NCI-H146 treated with DMSO at 0.1 percent for 48 hours (cell line): Measurements from ENCODE around the gene FAM240A.
A peak's percentile ranks its signal among the peaks of the same experiment; 100 is the strongest.
"Not testable (repeated sequence)": the region's sequence is repeated elsewhere in the genome, so short reads cannot be mapped to it uniquely, and the experiment has no call there.

Experiments
- DNase-seq: peaks from one replicate; lab custom pipeline; 2025; ENCODE audit not compliant: unreplicated experiment; lab: John Stamatoyannopoulos, UW

Gene FAM240A

GRCh38 chr3:46612324-46612723, at the start of gene FAM240A:
Gene FAM240A, plus strand, starts transcription at chr3:46612525. Its CDS starts 159 bp downstream, at chr3:46612684.
- DNase-seq = no peak

GRCh38 chr3:46564190-46565021, 47.9 kb upstream of the FAM240A start:
- no peak for DNase-seq

- no peak for DNase-seq
Measured at GRCh38 chr3:46565077-46565476, 47.2 kb upstream of the FAM240A start.

- no peak for DNase-seq
Measured at GRCh38 chr3:46565607-46566039, 46.7 kb upstream of the FAM240A start.

GRCh38 chr3:46566040-46566641, 46.2 kb upstream of the FAM240A start, which contains the start of gene LRRC2:
Gene LRRC2, minus strand, starts transcription at chr3:46566302. Its CDS starts 14,711 bp downstream, at chr3:46551591.
- no peak for DNase-seq

GRCh38 chr3:46571684-46572083, 40.6 kb upstream of the FAM240A start:
- DNase-seq = no peak

- DNase-seq = no peak
Measured at GRCh38 chr3:46573701-46574100, 38.6 kb upstream of the FAM240A start.

GRCh38 chr3:46574243-46574646, 38.1 kb upstream of the FAM240A start:
- peak; percentile 47 for DNase-seq

GRCh38 chr3:46574881-46575576, 37.3 kb upstream of the FAM240A start:
- DNase-seq = no peak

GRCh38 chr3:46575577-46576222, 36.6 kb upstream of the FAM240A start:
- DNase-seq = no peak

- no peak for DNase-seq
Measured at GRCh38 chr3:46576386-46576785, 35.9 kb upstream of the FAM240A start.

GRCh38 chr3:46576879-46577278, 35.4 kb upstream of the FAM240A start:
- no peak for DNase-seq

- not testable (repeated sequence) for DNase-seq
Measured at GRCh38 chr3:46577580-46578249, 34.6 kb upstream of the FAM240A start.

GRCh38 chr3:46578973-46579755, 33.2 kb upstream of the FAM240A start:
- DNase-seq = peak; percentile 65

GRCh38 chr3:46579756-46580286, 32.5 kb upstream of the FAM240A start:
- no peak for DNase-seq

- DNase-seq = no peak
Measured at GRCh38 chr3:46580675-46581074, 31.6 kb upstream of the FAM240A start.

- no peak for DNase-seq
Measured at GRCh38 chr3:46584598-46585467, 27.5 kb upstream of the FAM240A start.

- DNase-seq = no peak
Measured at GRCh38 chr3:46585799-46586693, 26.3 kb upstream of the FAM240A start.
